ENCODE results near the gene NDUFS8.

NDUFS8 gene

DNA sequence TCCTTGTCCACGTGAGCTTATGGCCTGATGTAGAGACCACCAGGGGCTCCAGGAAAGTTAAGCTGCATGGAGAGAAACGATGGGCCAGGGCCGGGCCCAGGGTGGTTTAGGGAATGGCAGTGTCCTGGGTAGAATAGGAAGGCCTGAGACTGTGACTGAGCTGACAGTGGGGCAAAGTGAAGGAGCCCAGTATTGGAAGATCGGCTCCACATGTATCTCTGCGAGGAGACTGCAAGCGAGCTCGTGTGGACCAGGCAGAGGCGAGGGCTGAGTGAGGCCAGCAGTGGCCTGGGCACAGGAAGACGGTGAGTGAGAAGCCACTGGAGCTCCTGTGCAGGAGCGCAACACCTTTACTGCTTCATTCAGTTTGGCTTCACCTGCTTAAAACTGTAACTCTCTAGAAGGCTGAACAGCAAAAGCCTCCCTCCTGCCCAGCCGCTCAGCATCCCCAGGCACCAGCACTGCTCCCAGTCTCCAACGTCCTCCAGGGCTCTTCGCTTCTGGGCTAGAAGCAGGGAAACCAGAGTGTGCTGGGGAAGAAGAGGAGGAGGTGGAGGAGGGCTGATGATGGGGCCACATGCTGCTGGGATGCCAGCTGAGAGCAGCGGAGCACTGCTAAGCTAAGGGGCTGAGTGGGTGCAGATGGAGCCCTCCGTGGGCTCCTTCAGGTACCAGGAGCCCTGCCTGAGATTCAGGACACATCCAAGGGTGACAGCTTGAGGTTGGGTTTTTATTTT is 21.8 kb downstream of the NDUFS8 start:
- DNase-seq: no peak

DNA sequence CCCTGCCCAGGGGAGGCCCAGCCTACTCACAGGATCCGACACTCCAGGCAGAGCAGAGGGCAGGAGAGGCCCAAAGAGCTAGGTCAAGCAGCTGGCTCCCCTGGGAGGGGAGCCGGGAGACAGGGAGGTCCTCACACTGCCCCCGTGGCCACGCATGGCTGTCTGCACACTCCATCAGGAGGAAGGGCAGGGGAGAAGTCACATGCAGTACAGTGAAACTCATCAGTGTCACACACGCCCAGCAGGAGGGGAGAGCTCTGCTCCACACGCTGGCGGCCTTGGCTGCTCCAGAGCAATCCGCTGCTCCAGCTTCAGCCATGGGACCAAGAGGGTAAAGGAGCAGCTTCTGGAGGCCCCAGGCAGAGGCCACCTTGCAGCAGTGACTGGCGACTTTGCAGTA is 22.6 kb downstream of the NDUFS8 start:
- no peak for DNase-seq

DNA sequence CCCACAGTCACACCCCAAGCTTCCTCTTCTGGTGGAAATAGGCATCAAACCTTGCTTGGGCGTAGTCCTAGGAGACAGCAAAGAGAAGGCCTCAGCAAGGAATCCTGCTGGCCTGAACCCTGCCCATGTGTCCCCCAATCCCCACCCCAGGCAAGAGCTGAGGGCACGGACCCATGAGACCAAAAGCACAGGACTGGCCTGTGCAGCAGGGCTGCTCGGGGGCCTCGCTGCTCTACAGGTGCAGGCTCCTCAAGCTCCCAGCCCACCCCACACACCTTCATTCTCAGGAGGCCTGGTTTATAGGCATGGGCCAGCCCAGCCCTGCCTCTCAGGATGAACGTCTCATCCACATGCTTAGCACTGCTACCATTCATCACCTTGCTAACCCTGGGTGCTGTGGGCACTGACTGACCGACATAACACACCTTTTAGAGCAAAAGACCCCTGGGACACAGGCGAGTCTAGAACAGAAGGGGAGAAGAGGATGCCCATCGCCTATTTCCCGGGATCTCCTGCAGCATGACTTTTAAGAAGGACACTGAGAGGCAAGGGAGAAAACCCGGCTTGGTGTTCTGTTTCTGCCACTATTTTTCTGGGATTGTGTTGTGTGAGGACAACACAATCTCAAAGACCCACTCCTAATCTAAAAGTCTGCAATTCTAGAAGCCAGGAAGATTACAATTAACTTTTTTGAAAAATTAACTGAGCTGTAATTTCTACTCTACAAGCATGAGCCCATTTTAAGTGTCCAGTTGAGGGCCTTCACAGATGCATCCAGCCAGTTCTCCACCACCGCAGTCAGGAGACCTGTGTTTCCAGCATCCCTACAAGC is 23.7 kb downstream of the NDUFS8 start:
- DNase-seq: no peak

DNA sequence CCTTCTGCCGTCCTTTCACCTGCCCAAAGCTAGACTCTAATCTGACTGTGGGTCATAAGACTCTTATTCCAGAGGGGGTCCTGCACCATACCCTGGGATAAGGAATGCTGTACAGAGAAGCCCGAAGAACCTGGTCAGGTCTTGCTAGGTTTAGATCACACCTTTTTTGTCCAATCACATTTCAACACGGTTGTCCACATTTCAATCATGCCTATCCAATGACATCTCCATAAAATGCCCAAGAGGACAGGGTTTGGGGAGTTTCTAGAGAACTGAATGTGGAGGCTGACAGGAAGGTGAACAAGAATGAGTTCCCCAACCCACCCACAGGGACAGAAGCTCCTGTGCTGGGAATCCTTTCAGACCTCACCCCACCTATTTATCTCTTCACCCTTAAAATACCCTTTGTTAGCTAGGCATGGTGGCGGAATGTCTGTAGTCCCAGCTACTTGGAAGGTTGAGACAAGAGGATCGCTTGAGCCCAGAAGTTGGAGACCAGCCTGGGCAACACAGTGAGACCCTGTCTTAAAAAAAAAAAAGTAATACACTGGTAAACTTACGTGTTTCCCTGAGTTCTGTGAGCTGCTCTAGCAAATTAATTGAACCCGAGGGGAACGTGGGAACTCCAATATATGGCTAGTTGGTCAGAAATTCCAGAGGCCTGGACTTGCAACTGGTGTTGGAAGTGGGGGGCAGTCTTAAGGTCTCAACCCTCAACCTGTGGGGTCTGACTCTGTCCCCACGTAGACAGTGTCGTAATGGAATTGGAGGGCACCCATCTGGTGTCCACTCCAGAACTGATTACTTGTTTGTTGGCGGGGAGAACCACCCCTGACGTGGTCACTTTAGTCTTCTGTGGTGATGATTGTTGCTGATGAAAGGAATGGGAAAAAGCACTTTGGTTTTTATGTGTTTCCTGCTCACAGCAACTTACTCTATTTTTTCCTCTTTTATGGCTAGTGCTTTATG is 26.1 kb downstream of the NDUFS8 start:
- DNase-seq: no peak

DNA sequence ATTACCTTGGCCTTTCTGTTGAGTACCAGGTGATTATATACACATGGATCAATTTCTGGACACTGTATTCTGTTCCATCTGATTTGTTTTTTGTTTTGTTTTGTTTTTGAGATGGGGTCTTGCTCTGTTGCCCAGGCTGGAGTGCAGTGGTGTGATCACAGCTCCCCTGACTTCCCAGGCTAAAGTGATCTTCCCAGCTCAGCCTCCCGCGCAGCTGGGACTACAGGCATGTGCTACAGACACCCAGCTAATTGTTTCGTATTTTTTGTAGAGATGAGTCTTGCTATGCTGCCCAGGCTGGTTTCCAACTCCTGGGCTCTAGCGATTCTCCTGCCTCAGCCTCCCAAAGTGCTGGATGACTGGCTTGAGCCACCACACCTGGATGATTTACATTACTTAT is 27.3 kb downstream of the NDUFS8 start:
- no peak for DNase-seq

DNA sequence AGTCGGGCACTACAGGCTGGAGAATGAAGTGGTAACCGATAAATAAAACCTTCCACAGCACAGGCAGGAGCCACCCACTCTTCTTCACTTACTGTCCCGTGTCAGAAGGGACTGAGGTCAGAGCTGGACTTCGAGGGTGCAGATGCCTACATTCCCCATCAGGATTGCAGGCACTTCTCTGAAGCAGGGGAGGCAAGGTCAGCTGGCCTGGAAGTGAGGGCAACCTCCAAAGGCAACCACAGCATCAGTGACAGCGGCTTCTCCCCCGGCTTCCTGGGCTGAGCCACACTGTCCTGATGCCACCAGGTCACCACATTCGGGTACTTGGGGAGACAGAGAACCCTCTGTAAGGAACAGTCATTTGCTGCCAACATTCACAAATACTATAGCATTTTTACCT is 31.0 kb downstream of the NDUFS8 start:
- no peak for DNase-seq

DNA sequence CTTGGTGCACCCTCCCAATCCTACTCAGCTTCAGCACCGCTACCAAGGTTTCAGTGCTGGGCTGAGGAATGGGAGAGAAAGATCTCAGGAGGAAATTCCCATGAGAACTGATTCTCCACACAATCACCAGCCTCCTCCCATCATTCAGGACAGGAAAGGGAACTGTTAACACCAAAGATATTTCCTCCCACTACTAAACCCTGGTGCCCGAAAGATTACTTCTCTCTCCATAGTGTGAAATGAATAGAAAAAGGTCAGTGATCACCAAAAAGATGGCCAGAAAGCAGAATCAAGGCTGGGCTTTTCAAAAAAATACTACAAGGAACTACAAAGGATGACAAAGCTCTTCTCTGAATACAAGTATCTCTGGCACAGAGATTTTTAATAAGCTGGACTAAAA is 34.4 kb downstream of the NDUFS8 start:
- no peak for DNase-seq

DNA sequence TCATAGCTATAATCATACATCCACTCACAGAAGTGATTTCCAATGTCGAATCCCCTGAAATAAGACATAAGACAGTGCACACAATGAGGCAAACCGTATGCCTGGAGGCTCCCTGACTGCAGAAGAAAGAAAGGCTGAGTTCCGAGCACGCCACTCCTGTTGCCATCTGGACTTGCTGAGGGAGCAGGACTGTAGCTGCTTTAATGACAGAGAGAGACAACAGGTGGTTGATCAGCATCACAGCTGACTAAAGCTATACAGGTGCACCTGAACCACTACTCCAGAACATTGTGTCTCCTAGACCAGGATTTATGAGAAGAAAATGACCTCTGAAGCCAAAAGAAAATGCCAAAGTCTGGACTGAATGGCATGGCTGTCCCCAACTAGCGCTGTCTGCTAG is 35.4 kb downstream of the NDUFS8 start:
- no peak for DNase-seq

DNA sequence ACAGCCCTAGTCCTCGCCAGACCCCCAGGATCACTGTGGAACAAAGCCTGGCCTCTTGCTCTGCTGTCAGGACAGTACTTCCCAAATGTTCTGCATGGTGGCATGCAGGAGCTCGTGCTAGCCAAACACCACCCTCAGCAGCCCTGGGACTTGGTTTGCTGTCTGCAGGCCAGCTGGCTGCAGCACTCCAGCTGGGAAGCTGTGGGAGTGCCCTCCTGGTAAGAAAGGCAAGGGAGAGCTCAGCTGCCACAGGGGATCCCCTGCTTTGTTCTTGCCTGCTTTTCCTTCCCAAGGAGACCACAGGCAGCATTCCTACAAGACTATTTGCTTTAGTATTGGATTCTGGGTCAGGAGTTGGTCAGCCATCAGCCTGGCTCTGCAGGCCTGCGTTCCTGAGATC is 36.3 kb downstream of the NDUFS8 start:
- no peak for DNase-seq

DNA sequence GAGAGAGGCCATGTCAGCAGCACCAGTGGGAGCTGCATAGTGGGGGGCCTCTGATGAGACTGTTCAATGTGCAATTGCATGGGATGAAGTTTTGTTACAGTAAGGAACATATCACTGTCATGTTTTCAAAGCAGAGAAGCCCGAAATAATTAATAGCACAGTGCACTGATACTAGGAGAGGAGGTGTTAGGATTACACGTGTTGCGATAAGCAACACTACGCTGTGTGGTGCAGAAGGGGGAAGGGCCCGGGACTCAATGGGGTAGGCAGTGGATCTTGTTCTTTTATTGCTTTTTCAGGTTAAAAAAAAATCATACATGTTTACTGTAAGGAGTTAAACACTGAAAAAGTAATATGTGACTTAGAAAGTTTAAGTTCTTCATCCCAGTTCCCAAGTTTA is 37.5 kb downstream of the NDUFS8 start:
- no peak for DNase-seq

DNA sequence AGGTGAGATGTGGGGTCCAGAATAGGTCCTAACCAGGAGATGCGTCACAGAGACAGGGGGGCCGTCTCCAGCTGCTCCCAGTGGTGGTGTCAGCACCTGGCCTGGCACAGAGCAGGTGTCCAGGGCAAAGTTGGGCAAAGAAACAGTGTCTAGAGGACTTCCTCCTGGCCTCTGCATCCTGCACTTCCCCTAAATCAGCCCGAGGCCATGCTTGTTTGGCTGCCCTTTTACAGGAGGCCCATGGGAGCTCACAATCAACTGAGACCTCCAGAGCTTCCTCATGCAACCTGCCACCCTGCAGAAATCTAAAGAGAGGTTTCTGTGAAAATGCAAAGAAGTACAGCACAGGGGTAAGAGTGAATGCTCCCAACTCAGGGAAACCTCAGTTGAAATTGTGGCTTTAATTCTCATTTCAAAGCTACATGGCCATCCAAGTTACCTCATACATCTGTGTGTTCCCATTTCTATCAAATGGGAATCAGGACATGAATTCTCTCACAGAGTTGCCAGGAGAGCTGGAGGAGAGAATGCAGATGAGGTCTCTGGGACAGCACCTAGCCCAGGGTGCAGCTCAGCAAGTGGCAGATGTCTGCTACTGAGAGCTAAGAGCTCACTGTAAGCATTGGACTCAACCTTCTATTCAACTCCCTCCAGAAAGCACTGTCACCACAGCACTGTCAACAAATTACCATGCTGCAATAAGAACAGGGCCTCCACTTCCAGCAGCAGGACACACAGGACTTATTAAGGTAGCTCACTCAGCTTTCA is 41.0 kb downstream of the NDUFS8 start:
- no peak for DNase-seq

DNA sequence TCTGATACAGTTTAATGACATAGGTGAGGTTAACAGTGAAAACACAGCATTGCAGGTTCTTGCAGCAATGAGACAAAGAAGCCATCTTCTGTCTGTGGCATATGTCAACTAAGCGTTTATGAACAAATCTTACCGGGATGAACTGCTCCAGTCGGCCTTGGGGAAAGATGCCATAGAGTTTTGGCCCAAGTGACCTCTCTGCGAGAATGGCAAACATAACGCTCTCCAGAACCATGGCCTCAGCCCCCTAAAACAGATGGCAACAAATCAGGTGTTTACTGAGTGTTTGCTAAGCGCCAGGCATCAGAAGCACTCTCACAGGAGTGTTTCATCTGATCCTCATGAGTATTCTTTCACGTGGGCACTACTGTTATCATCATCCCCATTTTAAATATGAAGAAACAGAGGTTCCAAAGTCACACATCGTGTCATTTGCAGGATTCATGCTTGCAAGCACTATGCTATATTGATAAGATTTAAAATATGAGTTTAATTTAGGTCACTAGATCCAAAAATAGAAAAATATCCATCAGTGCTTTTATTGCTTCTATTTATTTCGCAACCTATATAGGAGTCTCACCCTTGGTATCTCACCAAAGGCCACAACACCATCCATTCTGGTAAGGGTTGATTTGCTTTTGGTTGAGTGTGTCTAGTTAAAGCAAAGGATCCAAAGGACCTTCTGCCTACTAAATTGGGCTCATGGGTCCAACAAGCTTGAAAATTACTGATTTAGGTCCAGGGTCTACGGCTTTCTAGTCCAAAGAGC is 44.3 kb downstream of the NDUFS8 start:
- DNase-seq: no peak

DNA sequence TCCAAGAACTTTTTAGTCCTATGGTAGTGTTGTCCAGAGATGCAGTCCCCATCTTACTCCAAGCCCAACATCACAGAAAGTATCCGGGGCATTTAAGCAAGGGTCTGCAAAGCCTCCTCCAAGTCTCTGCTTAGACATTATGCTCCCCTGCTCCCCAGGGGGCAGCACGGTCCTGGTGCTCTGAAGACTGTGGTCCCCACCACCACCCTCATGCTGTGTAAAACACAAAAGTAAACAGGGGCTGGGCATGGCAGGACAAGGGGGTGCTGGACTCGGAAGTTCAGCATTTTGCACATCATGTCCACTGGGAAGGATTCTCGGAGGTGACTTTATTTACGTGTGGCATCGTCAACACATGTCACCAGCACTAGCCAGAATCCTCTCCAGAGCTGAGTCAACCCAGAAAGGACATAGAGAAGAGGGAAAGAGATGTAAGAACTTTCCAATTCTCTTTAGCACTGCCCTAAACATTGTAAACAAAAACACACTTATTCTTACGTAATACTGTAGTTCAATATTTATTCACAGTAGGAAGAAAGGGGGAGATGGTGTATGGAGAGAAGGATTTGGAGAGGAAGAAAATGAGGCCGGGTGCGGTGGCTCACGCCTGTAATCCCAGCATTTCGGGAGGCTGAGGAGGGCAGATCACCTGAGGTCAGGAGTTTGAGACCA is 46.0 kb downstream of the NDUFS8 start:
- DNase-seq: no peak

DNA sequence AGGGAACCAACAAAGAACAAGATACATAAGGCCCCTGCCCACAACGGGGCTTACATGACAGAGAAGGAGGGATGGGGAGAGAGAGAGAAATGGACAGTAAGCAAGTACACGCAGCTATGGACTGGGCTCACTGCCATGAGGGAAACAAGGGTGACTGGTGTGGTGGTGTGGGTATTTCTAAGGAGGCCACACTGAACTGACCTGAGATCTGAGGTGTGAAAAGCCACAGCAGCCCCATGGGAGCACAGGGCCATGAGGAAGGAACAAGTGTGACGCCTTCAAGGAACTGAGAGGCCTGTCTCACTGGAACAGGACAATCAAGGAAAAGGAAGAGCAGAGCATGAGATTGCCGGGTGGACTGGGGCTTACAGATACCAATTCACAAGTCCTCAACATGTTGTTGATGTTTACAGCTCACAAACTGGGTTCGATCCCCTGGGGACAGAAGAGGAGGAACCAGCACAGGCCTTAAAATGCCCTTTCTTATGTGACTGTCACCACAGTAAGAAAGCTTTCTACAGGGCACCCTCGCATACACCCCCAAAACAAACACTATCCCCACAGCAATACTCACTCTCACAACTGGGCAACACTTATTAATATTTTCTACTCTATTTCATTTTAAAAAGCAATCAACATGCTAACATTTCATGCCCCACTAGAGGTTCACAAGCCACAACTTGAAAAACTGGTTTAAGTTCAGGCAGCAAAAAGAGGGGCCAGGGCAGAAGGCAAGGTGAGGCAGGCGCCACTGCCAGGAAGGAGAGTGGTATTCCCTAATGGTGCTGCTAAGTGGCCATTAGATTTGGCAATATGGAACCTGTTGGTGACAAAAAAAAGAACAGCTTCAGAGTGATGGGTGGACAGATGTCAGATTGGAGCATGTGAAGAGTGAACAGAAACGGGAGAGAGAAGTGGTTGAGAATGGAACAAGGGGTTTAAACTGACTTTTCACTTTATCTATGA is 47.4 kb downstream of the NDUFS8 start:
- no peak for DNase-seq

DNA sequence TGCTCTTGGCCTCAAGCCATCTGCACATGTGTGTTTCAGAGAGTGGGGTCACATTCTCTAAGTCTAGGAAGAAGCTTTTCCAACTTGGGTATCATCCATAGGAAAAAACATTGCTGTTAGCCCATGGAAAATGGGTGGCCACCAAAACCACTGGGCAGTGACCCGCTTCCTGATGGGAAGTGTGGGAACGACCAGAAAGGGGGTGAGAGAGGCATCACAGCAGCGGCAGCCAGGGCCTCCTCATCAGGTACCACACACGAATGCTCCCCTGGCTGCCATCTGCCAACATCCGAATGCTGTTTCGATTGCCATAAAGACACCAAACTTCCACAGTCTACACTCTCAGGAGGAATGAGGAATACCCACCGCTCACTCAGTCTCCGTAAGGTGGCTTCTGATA is 50.4 kb downstream of the NDUFS8 start:
- DNase-seq: no peak

DNA sequence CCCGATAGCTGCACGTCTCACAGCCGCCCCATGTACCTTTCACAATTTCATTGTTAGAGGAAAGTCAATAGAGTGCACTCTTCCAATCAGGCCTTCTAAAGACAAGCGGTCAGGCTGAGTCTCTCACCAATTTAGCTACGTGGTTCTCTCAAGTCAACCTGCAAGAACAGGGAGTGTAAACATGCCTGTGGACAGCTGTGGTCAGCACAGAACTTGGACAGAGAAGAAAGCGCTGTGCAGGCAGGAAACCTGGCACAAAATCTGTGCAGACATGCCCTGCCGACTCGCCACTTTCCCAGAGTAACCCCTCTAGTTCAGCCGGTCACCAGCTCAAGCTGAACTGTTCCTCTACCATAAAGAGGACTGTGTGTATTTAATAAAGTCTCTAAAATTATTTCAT is 51.2 kb downstream of the NDUFS8 start:
- no peak for DNase-seq

DNA sequence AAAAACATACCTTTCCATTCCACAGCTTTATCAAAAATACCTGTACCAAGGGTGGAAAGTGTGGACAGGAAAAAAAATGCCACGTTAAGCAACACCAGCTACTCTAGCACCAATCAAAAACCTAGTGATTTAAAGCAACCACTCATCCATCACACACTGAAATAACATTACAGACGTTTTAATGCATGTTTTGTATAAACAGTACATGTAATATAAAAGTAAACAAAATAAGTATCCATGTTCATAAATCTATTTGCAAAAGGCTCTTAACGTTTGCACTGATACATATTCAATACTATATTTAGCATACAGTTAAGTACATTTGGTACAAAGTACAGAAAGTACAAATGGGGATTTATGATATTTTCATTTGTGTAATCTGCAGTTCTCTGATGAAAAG is 52.0 kb downstream of the NDUFS8 start:
- no peak for DNase-seq

DNA sequence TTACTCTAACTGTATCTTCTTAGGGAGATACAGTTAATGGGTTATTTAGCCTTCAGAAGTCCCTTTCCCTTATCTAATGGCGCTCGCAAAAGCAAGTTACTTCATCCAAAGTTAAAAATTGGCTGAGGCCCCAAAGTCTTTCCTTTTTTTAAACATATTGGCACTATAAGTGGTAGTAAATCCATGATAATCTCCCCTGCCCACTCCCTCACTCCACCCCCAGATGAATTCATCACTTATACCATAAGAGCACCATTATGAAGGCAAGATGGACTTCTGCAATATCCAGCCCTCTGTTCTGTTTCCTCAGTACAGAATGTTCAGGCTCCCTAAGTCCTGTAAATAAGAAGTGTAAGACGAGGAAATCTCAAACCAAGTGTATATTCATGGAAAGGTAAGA is 53.0 kb downstream of the NDUFS8 start:
- DNase-seq: no peak
